ENCODE results near the gene RTN4RL1.
A peak's percentile ranks its signal among the peaks of the same experiment; 100 is the strongest.

Gene RTN4RL1

DNA sequence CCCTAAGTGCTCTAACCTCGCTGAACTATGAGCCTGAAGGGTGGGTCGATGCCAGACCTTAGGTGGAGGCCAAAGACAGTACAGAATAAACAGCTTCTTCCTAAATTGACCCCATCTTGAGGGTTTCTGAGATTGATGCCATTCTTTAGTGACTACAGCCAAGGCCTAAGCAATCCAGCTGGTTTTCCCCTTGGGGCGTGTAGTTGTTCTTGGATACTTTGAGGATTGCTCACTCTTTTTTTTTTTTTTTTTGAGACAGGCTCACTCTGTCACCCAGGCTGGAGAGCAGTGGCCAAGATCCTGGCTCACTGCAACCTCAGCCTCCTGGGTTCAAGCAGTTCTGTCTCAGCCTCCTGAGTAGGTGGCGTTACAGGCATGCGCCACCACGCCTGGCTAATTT, 18.7 kb upstream of the RTN4RL1 start:
- DNase-seq = no peak

DNA sequence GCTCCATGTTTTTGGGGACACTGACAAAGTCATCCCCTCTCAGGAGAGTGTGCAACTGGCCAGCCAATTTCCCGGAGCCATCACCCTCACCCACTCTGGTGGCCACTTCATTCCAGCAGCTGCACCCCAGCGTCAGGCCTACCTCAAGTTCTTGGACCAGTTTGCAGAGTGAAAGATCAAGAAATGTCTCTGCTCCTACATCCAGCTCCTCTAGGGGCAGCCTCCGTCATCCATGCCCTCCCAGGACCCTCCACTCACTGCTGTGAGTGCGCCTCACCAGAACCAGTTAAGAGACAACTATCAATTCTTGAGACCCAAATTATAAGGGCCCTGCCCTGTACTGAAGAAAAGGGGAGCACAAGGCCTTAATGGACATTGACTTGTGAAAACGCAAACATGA, 17.8 kb upstream of the RTN4RL1 start:
- no peak for DNase-seq

DNA sequence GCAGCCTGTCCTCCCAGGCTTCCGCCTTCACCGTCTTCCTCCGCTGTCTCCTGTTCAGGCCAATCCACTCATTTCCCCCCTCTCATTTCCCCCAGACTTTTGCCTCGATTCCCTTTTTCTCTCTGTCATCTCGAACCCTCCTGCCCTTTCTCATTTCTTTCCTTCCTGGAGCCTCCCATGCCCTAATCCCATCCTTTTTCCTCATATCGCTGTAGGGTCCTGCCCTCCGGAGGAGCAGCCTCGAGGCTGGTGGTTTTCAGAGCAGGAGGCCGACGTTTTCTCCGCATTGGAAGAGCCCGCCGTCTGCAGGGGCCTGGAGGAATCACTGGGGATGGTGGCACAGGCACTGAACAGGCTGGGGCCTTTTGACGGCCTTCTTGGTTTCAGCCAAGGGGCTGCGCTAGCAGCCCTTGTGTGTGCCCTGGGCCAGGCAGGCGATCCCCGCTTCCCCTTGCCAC, 17.3 kb upstream of the RTN4RL1 start:
- DNase-seq = peak in 1 of 2 experiments; percentile 42

DNA sequence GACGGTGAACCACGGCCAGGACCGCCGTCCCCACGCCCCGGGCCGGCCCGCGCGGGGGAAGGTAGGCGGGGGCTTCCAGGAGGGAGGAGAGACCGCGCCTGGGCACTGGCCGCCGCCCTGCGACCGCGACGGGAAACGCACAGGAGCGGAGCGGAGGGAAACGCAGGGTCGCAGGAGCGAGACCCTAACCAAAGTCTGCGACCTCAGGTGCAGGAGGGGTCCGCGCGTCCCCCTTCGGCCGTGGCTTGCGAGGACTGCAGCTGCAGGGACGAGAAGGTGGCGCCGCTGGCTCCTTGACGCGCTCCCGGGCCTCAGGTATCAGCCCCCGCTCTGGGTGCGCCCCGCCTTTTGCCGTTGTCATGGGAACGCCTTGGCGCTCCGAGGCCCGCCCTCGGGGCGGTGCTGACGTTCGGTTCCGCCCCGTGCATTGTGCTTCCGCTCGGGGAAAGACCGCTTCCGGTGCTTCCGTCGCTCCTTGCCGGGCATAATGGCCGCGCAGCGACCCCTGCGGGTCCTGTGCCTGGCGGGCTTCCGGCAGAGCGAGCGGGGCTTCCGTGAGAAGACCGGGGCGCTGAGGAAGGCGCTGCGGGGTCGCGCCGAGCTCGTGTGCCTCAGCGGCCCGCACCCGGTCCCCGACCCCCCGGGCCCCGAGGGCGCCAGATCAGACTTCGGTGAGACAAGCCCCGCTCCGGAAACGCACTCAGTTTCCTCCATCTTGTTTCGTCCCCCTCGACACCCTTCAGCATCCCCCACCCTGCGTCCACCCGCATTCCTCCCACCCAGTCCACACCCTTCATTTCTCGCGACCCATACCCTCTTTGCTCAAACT, 16.6 kb upstream of the RTN4RL1 start, which contains the start of gene OVCA2:
Gene OVCA2, plus strand, starts transcription at position 462 of the 829 bp plus-strand sequence. Its CDS starts 26 bp downstream, at position 488.
- peak; percentile 98 for DNase-seq

DNA sequence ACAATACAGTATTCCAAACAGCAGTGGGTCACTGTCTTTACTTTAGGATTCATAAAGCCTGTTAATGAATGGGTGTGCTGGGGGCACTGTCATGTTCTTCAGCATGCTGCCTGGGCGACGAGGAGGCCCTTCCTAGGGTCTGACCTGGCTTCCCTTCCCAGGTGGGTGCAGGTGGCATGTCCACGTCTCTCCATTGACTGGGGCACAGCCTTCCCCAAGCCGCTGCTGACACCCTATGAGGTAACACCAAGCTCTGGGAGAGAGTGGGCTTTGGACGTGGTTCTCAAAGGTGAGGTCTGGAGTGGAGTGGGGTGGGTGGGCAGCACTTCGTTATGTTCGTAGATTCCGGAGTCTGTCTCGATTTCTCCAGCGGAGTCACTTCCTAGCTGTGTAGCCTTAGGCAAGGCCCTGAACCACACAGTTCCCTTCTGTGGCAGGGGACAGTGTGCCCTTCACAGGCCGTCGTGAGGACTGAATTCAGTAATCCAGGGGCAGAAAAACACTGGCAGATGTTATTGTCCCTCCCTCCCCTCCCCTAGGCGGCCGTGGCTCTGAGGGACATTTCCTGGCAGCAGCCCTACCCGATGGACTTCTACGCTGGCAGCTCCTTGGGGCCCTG, 15.9 kb upstream of the RTN4RL1 start:
- no peak for DNase-seq

DNA sequence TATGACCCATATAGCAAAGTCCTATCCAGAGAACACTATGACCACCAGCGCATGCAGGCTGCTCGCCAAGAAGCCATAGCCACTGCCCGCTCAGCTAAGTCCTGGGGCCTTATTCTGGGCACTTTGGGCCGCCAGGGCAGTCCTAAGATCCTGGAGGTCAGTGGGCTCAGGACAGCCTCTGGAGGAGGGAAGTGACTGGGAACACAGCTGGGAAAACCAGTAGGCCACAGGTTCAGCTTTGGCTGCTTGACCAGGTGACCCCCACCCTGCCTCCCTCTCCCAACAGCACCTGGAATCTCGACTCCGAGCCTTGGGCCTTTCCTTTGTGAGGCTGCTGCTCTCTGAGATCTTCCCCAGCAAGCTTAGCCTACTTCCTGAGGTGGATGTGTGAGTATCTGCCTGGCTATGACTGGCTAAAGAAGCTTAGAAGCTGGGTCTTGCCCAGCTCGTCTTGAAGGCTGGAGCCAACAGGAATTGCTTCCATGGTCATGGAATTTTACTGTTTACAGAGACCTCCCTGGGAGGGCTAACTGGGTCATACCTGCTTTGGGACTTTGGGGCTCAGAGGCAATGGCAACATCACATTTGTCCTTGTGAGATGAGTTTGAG, 15.2 kb upstream of the RTN4RL1 start:
- DNase-seq = no peak

DNA sequence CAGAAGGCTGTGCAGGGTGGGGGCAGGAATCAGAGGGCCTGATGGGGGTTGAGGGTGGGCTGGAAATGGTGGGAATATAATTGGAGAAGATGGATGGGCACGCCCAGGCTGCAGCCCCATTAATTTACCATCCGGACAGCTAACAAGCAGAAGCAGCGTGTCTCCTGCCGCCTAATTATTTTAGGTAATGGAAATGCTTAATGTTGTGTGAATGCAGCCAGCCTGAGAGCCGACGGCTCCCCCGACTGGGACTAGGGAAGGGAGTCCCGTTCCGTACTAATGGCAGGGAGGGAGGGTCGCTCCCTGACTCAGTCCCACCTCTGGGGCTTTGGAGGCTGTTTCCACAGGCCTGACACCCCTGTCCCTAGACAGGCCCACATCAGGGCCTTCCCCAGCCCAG, 12.0 kb upstream of the RTN4RL1 start:
- no peak for DNase-seq

DNA sequence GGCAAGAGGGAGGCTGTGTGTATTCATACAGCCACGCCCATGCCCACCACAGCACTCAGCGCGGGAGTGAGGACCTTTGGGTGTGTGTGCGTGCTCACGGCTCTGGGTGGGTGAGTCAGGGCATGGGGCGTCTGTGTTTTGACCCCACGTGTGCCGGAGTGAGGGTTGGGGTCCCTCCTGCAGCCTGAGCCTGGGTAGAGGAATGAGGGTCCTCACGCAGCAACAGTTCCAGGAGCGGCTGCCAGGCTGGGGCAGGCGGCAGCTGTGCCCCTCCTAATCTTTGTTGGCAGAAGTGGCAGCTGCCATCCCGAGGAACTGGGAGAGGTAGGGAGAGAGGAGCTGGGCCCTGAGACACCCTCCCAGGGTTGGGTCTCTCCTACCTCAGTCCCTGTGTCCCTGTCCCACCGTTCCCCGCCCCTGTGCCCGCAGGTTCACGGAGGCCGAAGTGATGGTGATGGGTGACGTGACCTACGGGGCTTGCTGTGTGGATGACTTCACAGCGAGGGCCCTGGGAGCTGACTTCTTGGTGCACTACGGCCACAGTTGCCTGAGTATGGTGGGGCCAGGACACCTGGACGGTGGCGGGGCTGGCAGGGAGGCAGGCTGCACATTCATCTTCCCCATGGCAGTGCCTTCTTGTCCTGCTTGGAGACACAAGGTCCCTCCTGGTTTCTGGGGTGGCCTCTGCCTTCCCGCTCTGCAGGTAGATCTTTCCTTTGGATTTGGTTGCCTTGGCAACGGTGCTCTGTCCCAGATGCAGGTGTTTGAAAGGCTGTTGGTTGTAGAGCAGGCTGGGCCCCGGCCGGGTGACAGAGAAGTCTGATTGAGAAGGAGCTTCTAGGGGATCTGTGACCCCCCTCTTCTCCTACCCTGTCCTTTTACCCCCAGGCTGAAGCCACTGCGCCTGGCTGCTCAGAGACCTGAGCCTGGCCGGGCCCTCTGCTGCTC, 10.7 kb upstream of the RTN4RL1 start:
- no peak for DNase-seq

DNA sequence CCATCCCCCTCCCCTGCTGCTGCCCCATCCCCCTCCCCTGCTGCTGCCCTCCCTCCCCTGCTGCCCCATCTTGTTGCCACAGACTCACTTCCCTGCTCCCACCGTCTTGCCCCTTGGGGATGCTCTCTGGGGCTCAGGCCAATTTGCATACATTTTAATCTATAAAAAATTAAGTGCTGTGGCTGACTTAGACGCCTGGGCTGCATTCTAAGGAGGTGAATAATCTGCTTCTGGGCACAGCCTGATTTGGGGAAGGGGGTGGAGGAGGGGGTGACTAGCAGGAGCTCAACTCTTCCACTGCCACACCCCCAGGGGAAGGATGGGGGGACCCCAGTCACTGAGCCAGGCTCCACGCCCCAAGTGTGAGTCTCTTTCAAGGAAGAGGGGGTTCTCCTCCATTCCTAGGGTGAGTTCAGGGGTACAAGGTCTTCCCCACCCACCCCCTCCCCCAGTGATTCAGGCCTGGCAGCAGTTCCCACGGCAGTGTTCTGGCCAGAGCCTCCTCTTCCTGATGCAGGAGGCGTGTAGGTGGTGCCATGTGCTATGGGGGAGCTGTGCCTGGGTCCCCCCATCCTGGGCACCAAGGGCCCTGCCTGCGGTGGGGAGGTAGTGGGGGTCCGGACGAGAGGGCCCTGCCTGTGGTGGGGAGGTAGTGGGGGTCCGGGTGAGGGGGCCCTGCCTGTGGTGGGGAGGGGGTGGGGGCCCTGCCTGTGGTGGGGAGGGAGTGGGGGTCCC, 9.8 kb upstream of the RTN4RL1 start:
- no peak for DNase-seq

DNA sequence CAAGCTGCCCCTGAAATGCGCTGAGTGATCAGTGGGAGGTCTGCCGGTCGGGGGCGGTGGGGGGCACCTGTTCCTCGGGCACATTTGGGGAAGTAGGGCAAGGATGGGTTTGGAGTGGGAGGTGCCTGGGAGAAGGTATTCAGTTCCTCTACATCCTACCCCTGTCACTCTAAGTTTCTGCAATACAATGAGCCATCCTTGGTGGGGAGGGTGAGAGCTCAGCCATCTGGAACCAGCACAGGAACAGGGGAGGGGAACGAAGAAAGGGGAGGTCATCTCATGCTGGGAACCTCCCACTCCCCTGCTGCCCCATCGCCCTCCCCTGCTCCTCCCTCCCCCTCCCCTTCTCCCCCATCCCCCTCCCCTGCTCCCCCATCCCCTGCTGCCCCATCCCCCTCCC, 9.0 kb upstream of the RTN4RL1 start:
- DNase-seq = no peak

DNA sequence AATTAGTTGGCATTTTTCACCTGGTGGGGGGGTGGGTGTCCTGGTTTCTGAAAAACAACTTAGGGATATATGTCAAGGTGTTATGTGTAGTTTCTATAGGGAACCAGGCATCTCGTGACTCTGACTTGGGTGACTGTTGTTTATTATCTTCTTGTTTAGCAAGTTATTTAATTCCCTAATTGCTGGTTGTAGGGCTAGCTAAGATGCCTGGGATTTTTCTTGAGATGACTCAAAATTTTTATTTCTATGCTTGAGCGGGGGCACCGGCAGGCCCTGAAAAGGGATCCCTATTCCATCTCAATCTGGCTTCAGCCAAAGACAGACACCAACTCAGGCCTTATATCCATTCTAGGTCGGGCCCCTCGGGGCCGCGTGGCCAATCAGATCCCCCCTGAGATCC, 8.0 kb upstream of the RTN4RL1 start:
- no peak for DNase-seq

DNA sequence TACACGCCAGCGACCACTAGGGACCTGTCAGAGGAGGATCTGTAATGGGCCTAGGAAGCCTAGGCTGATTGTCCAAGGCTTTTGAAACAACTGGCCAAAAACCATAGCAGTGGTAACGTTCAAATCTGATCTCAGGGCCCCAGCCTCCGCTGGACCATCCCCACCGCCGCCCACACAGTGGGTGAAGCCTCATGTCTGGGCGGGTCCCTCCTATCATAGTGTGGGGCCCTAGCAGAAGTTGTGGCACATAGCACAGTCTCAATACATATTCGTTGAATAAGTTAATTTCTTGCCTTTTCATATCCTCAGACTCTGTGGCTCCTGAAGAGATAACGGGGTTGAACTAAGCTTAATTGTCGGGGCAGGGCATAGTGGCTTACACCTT, 5.6 kb upstream of the RTN4RL1 start:
- DNase-seq = no peak

DNA sequence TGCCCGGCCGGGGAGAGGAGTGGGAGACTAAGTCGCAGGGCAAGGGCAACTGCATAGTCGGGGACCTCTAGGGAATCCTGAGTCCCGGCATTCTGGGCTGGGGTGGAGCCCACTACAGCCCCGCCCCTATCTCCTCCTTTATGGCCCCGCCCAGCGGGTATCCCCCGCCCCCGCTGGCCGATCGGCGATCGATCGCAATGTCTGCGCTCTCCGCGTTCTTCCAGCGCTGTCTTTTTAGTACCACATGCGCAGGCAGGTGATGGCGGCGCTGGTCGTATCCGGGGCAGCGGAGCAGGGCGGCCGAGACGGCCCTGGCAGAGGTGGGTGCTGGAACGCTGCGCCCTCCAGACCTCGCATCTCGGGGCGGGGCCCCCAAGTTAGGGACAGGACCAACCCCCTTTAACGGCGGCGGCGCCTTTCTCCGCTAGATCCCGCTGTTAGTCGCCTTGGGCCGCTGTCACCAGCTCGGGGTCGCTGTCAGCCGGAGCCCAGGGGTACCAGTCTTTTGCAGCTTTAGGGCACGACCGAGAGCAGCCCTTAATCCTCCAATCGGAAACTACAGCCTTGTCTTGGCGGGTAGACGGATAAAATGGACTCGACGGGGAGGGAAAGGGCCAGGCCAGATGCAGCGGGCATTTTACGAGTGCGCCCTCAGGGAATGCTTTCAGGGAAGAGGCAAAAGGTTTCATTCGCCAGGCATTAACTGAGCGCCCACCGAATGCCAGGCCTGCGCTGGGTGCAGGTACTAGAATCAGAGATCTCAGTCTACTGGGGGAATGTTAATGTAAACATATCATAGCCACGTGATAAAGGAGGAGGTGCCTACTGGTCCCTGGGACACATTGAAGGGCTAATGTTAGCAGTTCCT, 5.0 kb upstream of the RTN4RL1 start, which contains the start of gene DPH1:
Gene DPH1, plus strand, starts transcription at position 243 of the 868 bp plus-strand sequence. Its CDS starts 17 bp downstream, at position 260.
- DNase-seq = peak; percentile 90 to 92

DNA sequence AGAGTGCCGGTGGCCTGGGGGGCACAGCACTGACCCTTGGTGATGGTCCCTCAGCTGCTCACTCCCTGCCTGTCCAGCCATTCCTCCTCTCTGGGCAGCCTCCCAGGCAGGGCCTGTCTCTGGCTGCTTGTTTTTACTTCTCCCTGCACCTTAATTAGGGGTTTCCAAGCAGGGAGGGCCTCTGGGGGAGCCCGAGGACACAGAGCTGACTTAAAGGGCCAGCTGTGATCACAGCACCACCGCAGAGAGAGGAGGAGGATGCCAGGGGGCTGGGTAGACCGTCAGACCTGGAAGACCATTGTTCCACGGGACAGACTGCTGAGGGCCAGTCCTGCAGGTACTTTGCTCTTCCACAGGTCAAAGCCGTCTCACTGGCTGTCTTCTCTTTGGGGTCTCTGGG, 3.6 kb upstream of the RTN4RL1 start:
- no peak for DNase-seq

DNA sequence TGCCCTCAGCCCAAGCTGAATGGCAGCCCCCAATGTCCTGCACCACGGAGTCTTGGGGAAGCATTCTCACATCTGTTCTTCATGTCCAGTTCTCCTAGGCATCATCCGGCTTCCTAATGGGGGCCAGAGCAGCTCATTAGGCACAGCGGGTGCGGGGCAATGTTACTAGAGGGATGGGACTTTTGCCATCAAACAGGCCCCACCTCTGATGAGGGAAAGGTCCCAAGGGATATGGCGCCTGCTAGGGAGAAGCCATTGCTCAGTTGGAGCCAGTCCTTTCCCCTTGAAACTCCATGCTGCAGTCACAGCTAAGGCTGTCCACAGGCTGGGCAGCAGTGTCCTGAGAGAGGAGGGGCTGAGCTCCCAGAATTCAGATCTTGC, 3.1 kb upstream of the RTN4RL1 start:
- no peak for DNase-seq

DNA sequence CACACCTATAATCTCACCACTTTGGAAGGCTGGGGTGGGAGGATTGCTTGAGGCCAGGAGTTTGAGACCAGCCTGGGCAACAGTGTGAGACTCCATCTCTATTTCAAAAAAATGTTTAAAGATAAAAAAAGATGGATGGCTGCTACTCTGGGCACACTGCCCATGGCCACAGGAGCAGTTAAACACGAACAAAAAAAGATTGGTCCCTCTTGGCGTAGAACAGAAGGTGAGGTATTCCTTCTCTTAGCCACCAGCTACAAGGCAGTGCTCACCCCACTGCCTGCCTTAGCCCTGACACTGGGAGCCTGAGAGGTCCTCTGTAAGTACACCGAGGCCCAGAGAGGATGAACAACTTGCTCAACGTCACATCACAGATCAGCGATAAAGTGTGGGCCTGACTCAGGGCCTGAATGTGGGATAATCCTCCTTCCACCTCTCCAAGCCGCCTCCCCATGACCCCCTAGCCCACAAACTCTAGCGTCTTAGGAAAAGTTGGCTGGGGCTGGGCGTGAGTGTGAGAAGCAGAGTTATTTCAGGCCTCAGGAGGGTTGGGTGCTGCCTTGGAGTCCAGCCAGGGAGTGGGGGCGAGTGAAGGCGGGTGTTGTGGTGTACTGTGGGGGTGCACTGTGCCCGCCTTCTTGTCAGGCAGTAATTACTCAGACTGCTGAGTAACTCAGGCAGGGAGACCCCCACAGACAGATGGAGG, 2.5 kb upstream of the RTN4RL1 start:
- DNase-seq = no peak

DNA sequence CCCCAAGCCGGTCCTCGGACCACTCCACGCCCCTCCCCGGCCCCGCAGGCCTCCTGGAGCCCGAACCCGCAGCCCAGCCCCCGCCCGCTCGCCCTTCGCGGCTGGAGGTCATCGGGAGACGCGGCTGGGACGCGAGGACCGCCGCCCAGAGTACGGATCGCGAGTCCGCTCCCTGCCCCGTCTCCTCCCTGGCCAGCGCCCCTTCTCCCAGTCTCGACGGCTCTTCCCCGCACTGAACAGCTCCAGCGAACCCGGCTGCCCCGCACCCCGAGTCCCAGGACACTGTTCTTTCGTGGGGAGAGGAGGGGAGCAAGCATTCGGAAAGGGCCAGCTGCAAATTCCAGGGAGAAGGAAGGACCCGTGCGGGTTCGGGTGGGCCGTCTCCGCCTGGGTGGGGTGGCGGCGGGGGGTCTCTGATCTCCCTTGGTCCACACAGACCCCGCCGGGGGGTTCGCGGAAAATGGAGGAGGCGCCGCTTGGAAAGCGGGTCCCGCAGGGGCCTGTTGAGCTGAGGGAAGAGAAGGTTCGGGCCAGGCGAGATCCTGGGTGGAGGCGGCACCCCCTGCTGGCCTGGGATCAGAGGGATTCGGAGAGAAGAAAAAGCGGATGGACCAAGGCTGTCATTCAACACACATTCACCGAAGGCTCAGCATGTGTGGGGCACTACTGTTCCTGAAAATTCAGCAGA, 632 bp upstream of the RTN4RL1 start:
- DNase-seq = peak; percentile 54 to 58

DNA sequence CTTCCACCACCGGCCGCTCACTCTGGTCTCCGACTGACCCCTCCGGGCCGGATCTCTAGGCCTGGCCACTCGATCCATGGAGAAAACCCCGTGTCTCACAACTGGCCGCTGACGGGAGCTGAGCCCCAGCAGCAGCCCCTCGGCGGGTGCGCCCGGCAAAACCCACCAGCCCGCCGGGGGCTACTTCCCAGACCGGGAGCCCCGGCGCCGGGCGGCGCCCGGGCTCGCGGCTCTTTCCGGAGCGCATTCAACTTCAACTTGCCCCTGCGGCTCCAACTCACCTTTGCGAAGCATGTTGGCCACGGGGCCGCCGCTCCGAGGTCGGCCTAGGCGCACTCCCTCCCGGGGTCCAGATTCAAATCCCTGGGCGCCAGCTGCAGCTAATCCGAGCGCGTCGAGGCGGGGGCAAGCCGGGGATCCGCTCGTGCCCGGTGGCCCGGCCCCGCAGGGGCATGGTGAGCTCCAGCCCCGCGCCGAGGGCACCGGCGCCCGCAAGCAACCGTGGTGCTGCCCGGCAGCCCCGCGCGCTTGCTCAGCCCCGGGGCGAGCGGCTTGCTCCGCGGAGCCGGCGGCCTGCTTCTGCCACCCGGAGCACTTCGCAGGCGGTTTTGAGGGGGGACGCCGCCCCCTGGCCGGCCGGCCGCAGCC, 438 bp downstream of the RTN4RL1 start:
- DNase-seq = peak; percentile 30 to 40
